ENCODE results near the gene ACOT7.

Gene ACOT7

GRCh38 chr1:6260433-6260934 lies 133.1 kb downstream of the ACOT7 start:
- Histone ChIP-seq H3K27ac (ENCODE audit: low read length) (no peak overlapping the region), H3K36me3 (replicated peaks; ENCODE audit: insufficient read depth, low read length) (no peaks in the 10 kb centered on the region), H3K4me1 (ENCODE audit: low read length) (no peaks in the 10 kb centered on the region), H3K9ac (ENCODE audit: low read length) (no peak overlapping the region), H3K9me3 (replicated peaks; ENCODE audit: insufficient read depth, low read length) (no peaks in the 10 kb centered on the region), H3K4me3 (ENCODE audit: low read length) (peak overlapping the region; percentile 57; the same call in 1 of the 2 replicates), H4K20me1 (ENCODE audit: insufficient read depth, low read length) (no peaks in the 10 kb centered on the region), H3K4me2 (ENCODE audit: low read depth, low read length) (peak overlapping the region; percentile 90), H3F3A (ENCODE audit: insufficient read depth, low read length) (no peaks in the 10 kb centered on the region), H3K9me2 (replicated peaks; ENCODE audit: insufficient read depth, low read length) (no peaks in the 10 kb centered on the region), H3K27me3 (replicated peaks; ENCODE audit: insufficient read depth, low read length) (peaks cover 51% of the 10 kb centered on the region), H3K79me2 (ENCODE audit: low read length) (no peaks in the 10 kb centered on the region), H2AFZ (ENCODE audit: low read length) (no peak overlapping the region)
- TF ChIP-seq CTCF (IDR thresholded peaks at IDR 0.05; ENCODE audit: low read length) (no peak), EZH2 (optimal IDR thresholded peaks at IDR 0.05; ENCODE audit: low read depth, low read length) (no peak), EZH2phosphoT487 (IDR thresholded peaks at IDR 0.05; ENCODE audit: low read length) (no peak)
- DNase-seq, result no peak

GRCh38 chr1:6259491-6260362 lies 133.8 kb downstream of the ACOT7 start:
- no peak overlapping the region for H2AFZ ChIP-seq (ENCODE audit: low read length)
- DNase-seq, result peak; percentile 69
- peak overlapping the region; percentile 65; the same call in 1 of the 2 replicates for H3K4me2 ChIP-seq (ENCODE audit: low read depth, low read length)
- TF ChIP-seq EZH2 (optimal IDR thresholded peaks at IDR 0.05; ENCODE audit: low read depth, low read length) (no peak), EZH2phosphoT487 (IDR thresholded peaks at IDR 0.05; ENCODE audit: low read length) (no peak), CTCF (IDR thresholded peaks at IDR 0.05; ENCODE audit: low read length) (no peak)
- no peaks in the 10 kb centered on the region for H3K4me1 ChIP-seq (ENCODE audit: low read length)
- H3K9ac ChIP-seq (ENCODE audit: low read length), result no peak overlapping the region
- no peaks in the 10 kb centered on the region for H3F3A ChIP-seq (ENCODE audit: insufficient read depth, low read length)
- peaks cover 58% of the 10 kb centered on the region for H3K27me3 ChIP-seq (replicated peaks; ENCODE audit: insufficient read depth, low read length)
- peak overlapping the region; percentile 57; the same call in 1 of the 2 replicates for H3K4me3 ChIP-seq (ENCODE audit: low read length)
- H3K36me3 ChIP-seq (replicated peaks; ENCODE audit: insufficient read depth, low read length), result no peaks in the 10 kb centered on the region
- H3K9me2 ChIP-seq (replicated peaks; ENCODE audit: insufficient read depth, low read length), result no peaks in the 10 kb centered on the region
- H4K20me1 ChIP-seq (ENCODE audit: insufficient read depth, low read length), result no peaks in the 10 kb centered on the region
- H3K9me3 ChIP-seq (replicated peaks; ENCODE audit: insufficient read depth, low read length), result no peaks in the 10 kb centered on the region
- no peak overlapping the region for H3K27ac ChIP-seq (ENCODE audit: low read length)
- no peaks in the 10 kb centered on the region for H3K79me2 ChIP-seq (ENCODE audit: low read length)

- H3K36me3 ChIP-seq (replicated peaks; ENCODE audit: insufficient read depth, low read length), result no peaks in the 10 kb centered on the region
- no peaks in the 10 kb centered on the region for H3K79me2 ChIP-seq (ENCODE audit: low read length)
- TF ChIP-seq EZH2 (optimal IDR thresholded peaks at IDR 0.05; ENCODE audit: low read depth, low read length), result no peak
- no peak for TF ChIP-seq EZH2phosphoT487 (IDR thresholded peaks at IDR 0.05; ENCODE audit: low read length)
- no peak for TF ChIP-seq CTCF (IDR thresholded peaks at IDR 0.05; ENCODE audit: low read length)
- no peak overlapping the region for H3K4me3 ChIP-seq (ENCODE audit: low read length)
- no peak overlapping the region for H3K27ac ChIP-seq (ENCODE audit: low read length)
- peaks cover 69% of the 10 kb centered on the region for H3K27me3 ChIP-seq (replicated peaks; ENCODE audit: insufficient read depth, low read length)
- no peaks in the 10 kb centered on the region for H4K20me1 ChIP-seq (ENCODE audit: insufficient read depth, low read length)
- H3K9me3 ChIP-seq (replicated peaks; ENCODE audit: insufficient read depth, low read length), result no peaks in the 10 kb centered on the region
- H3K9ac ChIP-seq (ENCODE audit: low read length), result no peak overlapping the region
- no peak overlapping the region for H3K4me2 ChIP-seq (ENCODE audit: low read depth, low read length)
- no peaks in the 10 kb centered on the region for H3K4me1 ChIP-seq (ENCODE audit: low read length)
- no peaks in the 10 kb centered on the region for H3F3A ChIP-seq (ENCODE audit: insufficient read depth, low read length)
- H3K9me2 ChIP-seq (replicated peaks; ENCODE audit: insufficient read depth, low read length), result no peaks in the 10 kb centered on the region
- DNase-seq, result no peak
- H2AFZ ChIP-seq (ENCODE audit: low read length), result no peak overlapping the region
Measured at GRCh38 chr1:6258675-6259074, 134.9 kb downstream of the ACOT7 start.
